HepG2 (cell line): ENCODE measurements around the gene INTS7.

ENCODE experiments used
- ESRRA ChIP-seq: sonication (generic); formaldehyde crosslinking; IDR thresholded peaks from 2 replicates; pipeline ENCODE4 v1.5.1; 2020; ENCODE audit warnings: mild to moderate bottlenecking, low read depth, missing genetic modification reagents
- GABPB1 ChIP-seq: IDR thresholded peaks from 2 replicates; pipeline ENCODE4 v1.6.1; 2016; ENCODE audit warnings: mild to moderate bottlenecking, missing genetic modification reagents, moderate library complexity, missing compliant biosample characterization
- SIX1 ChIP-seq: sonication (generic); formaldehyde crosslinking; IDR thresholded peaks from 2 replicates; pipeline ENCODE4 v1.4.0; 2020; ENCODE audit warnings: missing genetic modification reagents, borderline replicate concordance
- SMAD9 ChIP-seq: sonication (generic); formaldehyde crosslinking; IDR thresholded peaks from 2 replicates; pipeline ENCODE4 v1.5.1; 2020; ENCODE audit warnings: mild to moderate bottlenecking, missing genetic modification reagents
- SP2 ChIP-seq: sonication (generic); formaldehyde crosslinking; IDR thresholded peaks from 2 replicates; pipeline ENCODE4 v1.5.1; 2020; ENCODE audit warnings: mild to moderate bottlenecking, missing genetic modification reagents
- TCF7L2 ChIP-seq: IDR thresholded peaks from 2 replicates; pipeline ENCODE4 v1.6.1; 2011; ENCODE audit warnings: mild to moderate bottlenecking, low read depth, low read length, moderate library complexity
- ZNF660 ChIP-seq: sonication (generic); formaldehyde crosslinking; IDR thresholded peaks from 2 replicates; pipeline ENCODE4 v1.5.1; 2020; ENCODE audit warnings: mild to moderate bottlenecking, low read depth, missing genetic modification reagents, borderline replicate concordance

DNA sequence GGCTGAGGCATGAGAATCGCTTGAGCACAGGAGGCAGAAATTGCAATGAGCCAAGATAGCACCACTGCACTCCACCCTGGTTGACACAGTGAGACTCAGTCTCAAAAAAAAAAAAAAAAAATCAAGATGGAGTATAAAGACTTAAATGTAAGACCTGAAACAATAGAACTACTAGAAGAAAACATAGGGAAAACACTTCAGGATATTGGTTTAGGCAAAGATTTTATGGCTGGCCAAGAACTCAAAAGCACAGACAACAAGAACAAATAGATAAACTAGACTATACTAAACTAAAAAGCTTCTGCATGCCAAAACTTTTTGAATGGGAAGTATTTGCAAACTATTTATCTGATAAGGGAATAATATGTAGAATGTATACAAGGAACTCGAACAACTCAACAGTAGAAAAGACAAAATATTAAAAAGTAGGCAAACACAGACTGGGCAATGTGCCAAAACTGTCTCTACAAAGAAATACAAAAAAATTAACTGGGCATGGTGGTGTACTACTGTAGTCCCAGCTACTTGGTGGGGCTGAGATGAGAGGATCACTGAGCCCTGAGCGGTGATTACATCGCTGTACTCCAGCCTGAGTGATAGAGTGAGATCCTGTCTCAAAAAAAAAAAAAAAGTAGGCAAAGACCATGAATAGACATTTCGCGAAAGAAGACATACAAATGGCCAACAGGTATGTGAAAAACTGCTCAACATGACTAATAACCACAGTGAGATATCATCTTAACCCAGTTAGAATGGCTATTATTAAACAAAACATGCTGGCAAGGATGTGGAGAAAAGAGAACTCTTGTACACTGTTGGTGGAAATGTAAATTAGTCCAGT is 25.5 kb upstream of the INTS7 start:
- no peak for TF ChIP-seq SP2 (CRISPR knock-in tag)
- TF ChIP-seq SIX1 (CRISPR knock-in tag): no peak
- TF ChIP-seq TCF7L2: no peak
- no peak for TF ChIP-seq SMAD9 (CRISPR knock-in tag)
- TF ChIP-seq ESRRA (CRISPR knock-in tag): no peak
- no peak for TF ChIP-seq GABPB1 (CRISPR knock-in tag)
- no peak for TF ChIP-seq ZNF660
